HepG2 (cell line): ENCODE measurements around the gene ACAP2. TPM values are rescaled to one million over a fixed set of nuclear protein-coding genes. Genes with fewer than 3 reads are reported as not detected.

Source experiments
- DPF2 ChIP-seq: sonication (generic); formaldehyde crosslinking; IDR thresholded peaks from 2 replicates; pipeline ENCODE4 v1.4.0; 2020; ENCODE audit warnings: mild to moderate bottlenecking, low read depth, missing genetic modification reagents, borderline replicate concordance
- DR1 ChIP-seq: sonication (generic); formaldehyde crosslinking; IDR thresholded peaks from 2 replicates; pipeline ENCODE4 v1.8.0; 2021; ENCODE audit warnings: mild to moderate bottlenecking, missing genetic modification reagents, inconsistent platforms
- FIP1L1 ChIP-seq: fragments of 200-400 bp; formaldehyde crosslinking; IDR thresholded peaks from 2 replicates; pipeline ENCODE4 v1.6.1; 2018; ENCODE audit warnings: low read depth, mild to moderate bottlenecking, low read length, moderate library complexity, borderline replicate concordance; ENCODE audit not compliant: insufficient read depth
- FOXA1 ChIP-seq, 2 experiments: fragments of 450-650 bp in 1 of 2; sonication (generic) in 1 of 2; formaldehyde crosslinking in 1 of 2; IDR thresholded peaks; 2 replicates each; pipeline versions ENCODE4 v1.4.0 to v1.6.1; 2016 to 2020; ENCODE audit warnings: missing genetic modification reagents in 1 of 2
- GFI1 ChIP-seq: sonication (generic); formaldehyde crosslinking; IDR thresholded peaks from 2 replicates; pipeline ENCODE4 v1.5.0; 2020; ENCODE audit warnings: missing genetic modification reagents, mild to moderate bottlenecking, borderline replicate concordance
- HDAC1 ChIP-seq: sonication (generic); formaldehyde crosslinking; IDR thresholded peaks from 2 replicates; pipeline ENCODE4 v1.5.1; 2020; ENCODE audit warnings: mild to moderate bottlenecking, missing genetic modification reagents
- HNF1B ChIP-seq: sonication (generic); formaldehyde crosslinking; IDR thresholded peaks from 2 replicates; pipeline ENCODE4 v1.5.1; 2020; ENCODE audit warnings: mild to moderate bottlenecking, moderate library complexity, missing genetic modification reagents
- IKZF4 ChIP-seq: sonication (generic); formaldehyde crosslinking; IDR thresholded peaks from 2 replicates; pipeline ENCODE4 v1.5.1; 2020; ENCODE audit warnings: borderline replicate concordance, mild to moderate bottlenecking, low read depth, missing genetic modification reagents; ENCODE audit errors: not compliant biosample characterization
- ISX ChIP-seq: sonication (generic); formaldehyde crosslinking; conservative IDR thresholded peaks from 2 replicates; pipeline ENCODE4 v1.5.0; 2020; ENCODE audit warnings: missing genetic modification reagents
- MAZ ChIP-seq, 2 experiments: sonication (generic) in 1 of 2; formaldehyde crosslinking in 1 of 2; IDR thresholded peaks; 2 replicates each; pipeline versions ENCODE4 v1.5.0 to v1.6.1; 2012 to 2020; ENCODE audit warnings: low read depth in 2 of 2, mild to moderate bottlenecking in 2 of 2, borderline replicate concordance in 1 of 2, improper control_type of control experiment in 1 of 2, low read length in 1 of 2, missing genetic modification reagents in 1 of 2, moderate library complexity in 1 of 2
- MTA1 ChIP-seq: sonication (generic); formaldehyde crosslinking; IDR thresholded peaks from 2 replicates; pipeline ENCODE4 v1.4.0; 2020; ENCODE audit warnings: missing genetic modification reagents, mild to moderate bottlenecking, borderline replicate concordance
- NAIF1 ChIP-seq: sonication (generic); formaldehyde crosslinking; IDR thresholded peaks from 2 replicates; pipeline ENCODE4 v1.5.0; 2020; ENCODE audit warnings: mild to moderate bottlenecking, missing genetic modification reagents, borderline replicate concordance
- NFYB ChIP-seq: sonication (generic); formaldehyde crosslinking; IDR thresholded peaks from 2 replicates; pipeline ENCODE4 v1.4.0; 2020; ENCODE audit warnings: missing genetic modification reagents
- ZBTB7B ChIP-seq: sonication (generic); formaldehyde crosslinking; IDR thresholded peaks from 2 replicates; pipeline ENCODE4 v1.4.0; 2020; ENCODE audit warnings: missing genetic modification reagents
- ZKSCAN8 ChIP-seq: IDR thresholded peaks from 2 replicates; pipeline ENCODE4 v1.6.1; 2016; ENCODE audit warnings: borderline replicate concordance, missing genetic modification reagents, missing compliant biosample characterization
- ZNF414 ChIP-seq: sonication (generic); formaldehyde crosslinking; IDR thresholded peaks from 2 replicates; pipeline ENCODE4 v1.5.0; 2020; ENCODE audit warnings: missing genetic modification reagents
- ZNF710 ChIP-seq: sonication (generic); formaldehyde crosslinking; IDR thresholded peaks from 2 replicates; pipeline ENCODE4 v1.5.0; 2020; ENCODE audit warnings: mild to moderate bottlenecking, missing genetic modification reagents, borderline replicate concordance
- ZNF737 ChIP-seq: sonication (generic); formaldehyde crosslinking; IDR thresholded peaks from 2 replicates; pipeline ENCODE4 v1.5.0; 2020; ENCODE audit warnings: missing genetic modification reagents, mild to moderate bottlenecking, borderline replicate concordance
- ZSCAN31 ChIP-seq: sonication (generic); formaldehyde crosslinking; IDR thresholded peaks from 2 replicates; pipeline ENCODE4 v1.5.0; 2020; ENCODE audit warnings: low read depth, mild to moderate bottlenecking, missing genetic modification reagents
- ZXDC ChIP-seq: sonication (generic); formaldehyde crosslinking; IDR thresholded peaks from 2 replicates; pipeline ENCODE4 v1.5.0; 2020; ENCODE audit warnings: mild to moderate bottlenecking, missing genetic modification reagents
- polyA plus RNA-seq, 8 experiments: library from polyadenylated mRNA; depleted of rRNA in 3 of 8; stranded (reverse) in 7 of 8; unstranded in 1 of 8; fragments of >200 nt; fragmentation: Illumina TruSeq in 4 of 8; extraction: Trizol in 4 of 8; gene quantifications; 2 replicates each; pipeline versions ENCODE4 v1.2.1 to v1.2.3, GENCODE V29; 2011 to 2016; ENCODE audit warnings: low read depth in 4 of 8, missing spikeins in 1 of 8, mixed read lengths in 1 of 8; ENCODE audit not compliant: insufficient read depth in 1 of 8
- total RNA-seq, 5 experiments: library from RNA; depleted of rRNA; stranded (reverse); fragments of >200 nt; fragmentation: Illumina TruSeq; extraction: Trizol; gene quantifications; 2 replicates each; pipeline ENCODE4 v1.2.3, GENCODE V29; 2016; ENCODE audit warnings: low read depth in 1 of 5

Gene ACAP2
- total and polyA plus RNA-seq, 2 of the 13 experiments (the other 11 are each of a cell fraction or from before 2014, with no cell fraction given): 7.3 to 23.9 TPM

- TF ChIP-seq HNF1B: peak; percentile 90
- TF ChIP-seq NAIF1 (CRISPR knock-in tag): no peak
- TF ChIP-seq IKZF4 (CRISPR knock-in tag): peak; percentile 77
- no peak for TF ChIP-seq FIP1L1
- TF ChIP-seq ISX (CRISPR knock-in tag): no peak
- no peak for TF ChIP-seq ZXDC (CRISPR knock-in tag)
- peak; percentile 76 for TF ChIP-seq MAZ (IDR thresholded peaks at IDR 0.05; ENCODE audit: borderline replicate concordance, low read depth, low read length)
- TF ChIP-seq MAZ (CRISPR knock-in tag; IDR thresholded peaks at IDR 0.05; ENCODE audit: low read depth): peak; percentile 97
- peak; percentile 93 for TF ChIP-seq ZBTB7B (CRISPR knock-in tag)
- peak; percentile 93 for TF ChIP-seq ZSCAN31 (CRISPR knock-in tag)
- no peak for TF ChIP-seq FOXA1 (IDR thresholded peaks at IDR 0.05)
- peak; percentile 16; the same call in 1 of the 2 replicates for TF ChIP-seq FOXA1 (CRISPR knock-in tag; IDR thresholded peaks at IDR 0.05)
- TF ChIP-seq NFYB (CRISPR knock-in tag): no peak
- TF ChIP-seq HDAC1: peak; percentile 85
- no peak for TF ChIP-seq GFI1 (CRISPR knock-in tag)
- peak; percentile 36; the same call in 1 of the 2 replicates for TF ChIP-seq ZKSCAN8 (CRISPR knock-in tag)
- peak; percentile 53 for TF ChIP-seq DPF2
- peak; percentile 55; the same call in 1 of the 2 replicates for TF ChIP-seq ZNF710
- peak; percentile 89 for TF ChIP-seq ZNF414 (CRISPR knock-in tag)
- TF ChIP-seq ZNF737 (CRISPR knock-in tag): no peak; the same call in 1 of the 2 replicates
- TF ChIP-seq DR1 (CRISPR knock-in tag): peak; percentile 56; the same call in 1 of the 2 replicates
- peak; percentile 81 for TF ChIP-seq MTA1
These were observed 183.1 kb downstream of the ACAP2 start (continued) for GRCh38 chr3:195259475-195260279.
